Endometrium (tissue), 2 donors: ENCODE results near the gene SERPINF2.
"Not testable (repeated sequence)": the region's sequence is repeated elsewhere in the genome, so short reads cannot be mapped to it uniquely, and the experiment has no call there.

ENCODE experiments used
- FAIRE-seq: peaks from 2 replicates; lab custom pipeline; 2012; peaks lifted over from hg19 to GRCh38; lab: Jason Lieb, UNC
- donor health status: control.
- donor health status: control.

Gene SERPINF2

GRCh38 chr17:1716076-1716911 lies 26.4 kb upstream of the SERPINF2 start:
- FAIRE-seq = peak; percentile 98

- peak; percentile 91 for FAIRE-seq
These were observed 25.6 kb upstream of the SERPINF2 start for GRCh38 chr17:1716912-1717695.

GRCh38 chr17:1718362-1719165 lies 24.1 kb upstream of the SERPINF2 start:
- FAIRE-seq = no peak

- no peak for FAIRE-seq
These were observed 21.8 kb upstream of the SERPINF2 start for GRCh38 chr17:1720856-1721386.

- FAIRE-seq = not testable (repeated sequence)
These were observed 20.6 kb upstream of the SERPINF2 start for GRCh38 chr17:1722022-1722421.

- no peak for FAIRE-seq
These were observed 18.3 kb upstream of the SERPINF2 start, which contains the start of gene WDR81 for GRCh38 chr17:1724351-1724868. TSS of gene WDR81 (plus strand) at chr17:1724704. CDS start at chr17:1724960, 256 bp downstream.

GRCh38 chr17:1724869-1725641 lies 17.6 kb upstream of the SERPINF2 start:
- FAIRE-seq = no peak

- no peak for FAIRE-seq
These were observed 16.8 kb upstream of the SERPINF2 start for GRCh38 chr17:1725642-1726511.

GRCh38 chr17:1726626-1727257 lies 15.9 kb upstream of the SERPINF2 start:
- no peak for FAIRE-seq

GRCh38 chr17:1727258-1727789 lies 15.3 kb upstream of the SERPINF2 start:
- FAIRE-seq = no peak

- FAIRE-seq = no peak
These were observed 14.6 kb upstream of the SERPINF2 start for GRCh38 chr17:1727876-1728630.

- no peak for FAIRE-seq
These were observed 12.7 kb upstream of the SERPINF2 start for GRCh38 chr17:1729966-1730325.

GRCh38 chr17:1730326-1731193 lies 12.1 kb upstream of the SERPINF2 start:
- FAIRE-seq = no peak

- no peak for FAIRE-seq
These were observed 11.5 kb upstream of the SERPINF2 start for GRCh38 chr17:1731194-1731506.

- no peak for FAIRE-seq
These were observed 10.3 kb upstream of the SERPINF2 start for GRCh38 chr17:1732241-1732832.

- no peak for FAIRE-seq
These were observed 9.8 kb upstream of the SERPINF2 start for GRCh38 chr17:1732833-1733321.

GRCh38 chr17:1733759-1734158 lies 8.9 kb upstream of the SERPINF2 start:
- FAIRE-seq = no peak
